Caco-2 (cell line): ENCODE results near the gene PXN. TPM values are rescaled to one million over a fixed set of nuclear protein-coding genes. Genes with fewer than 3 reads are reported as not detected.

Experiments
- BruUV-seq: library from RNA; stranded (reverse); fragments of 400-500 nt; replicated peaks from 2 replicates; lab custom pipeline; 2021; lab: Mats Ljungman, UMichigan
- CTCF ChIA-PET: fragments of 300-600 bp; sonication (Branson Sonifier 250); formaldehyde crosslinking; loops from one replicate; lab custom pipeline; 2022; ENCODE audit warnings: antibody characterized with exemption; lab: Charles Lee
- POLR2A ChIA-PET: fragments of 300-600 bp; sonication (Branson Sonifier 250); formaldehyde crosslinking; loops from one replicate; lab custom pipeline; 2022; ENCODE audit warnings: antibody characterized with exemption; lab: Charles Lee
- DNase-seq, 2 experiments: peaks; one replicate each; pipeline versions ENCODE4 v3.0.0 to v3.0.0-alpha.2; 2020 to 2022
- H3K27me3 ChIP-seq: replicated peaks from 2 replicates; pipeline ENCODE4 v1.6.0; 2011; ENCODE audit warnings: low read length; ENCODE audit not compliant: control insufficient read depth, insufficient read depth
- H3K36me3 ChIP-seq: 2 replicates; pipeline ENCODE4 v1.5.1; 2011; ENCODE audit warnings: low read length; ENCODE audit not compliant: control insufficient read depth, insufficient read depth
- H3K4me1 ChIP-seq: fragments of 250-450 bp; sonication (Bioruptor Pico); 2 replicates; pipeline ENCODE4 v1.5.1; 2020; ENCODE audit warnings: mild to moderate bottlenecking
- H3K4me3 ChIP-seq: 2 replicates; pipeline ENCODE4 v1.5.1; 2011; ENCODE audit warnings: low read depth, mild to moderate bottlenecking, control low read depth, low read length
- H3K9me3 ChIP-seq: fragments of 250-450 bp; sonication (Bioruptor Pico); 2 replicates; pipeline ENCODE4 v1.5.1; 2020; ENCODE audit warnings: mild to moderate bottlenecking, moderate library complexity
- H3K27ac Mint-ChIP-seq: one replicate; pipeline ENCODE4 v1.8.0; 2022; ENCODE audit warnings: mixed read lengths; ENCODE audit not compliant: unreplicated experiment
- H3K27me3 Mint-ChIP-seq: one replicate; pipeline ENCODE4 v1.8.0; 2022; ENCODE audit warnings: mixed read lengths; ENCODE audit not compliant: insufficient read depth, unreplicated experiment
- H3K36me3 Mint-ChIP-seq: one replicate; pipeline ENCODE4 v1.8.0; 2022; ENCODE audit warnings: mild to moderate bottlenecking, mixed read lengths; ENCODE audit not compliant: insufficient read depth, unreplicated experiment
- H3K4me1 Mint-ChIP-seq: one replicate; pipeline ENCODE4 v1.8.0; 2022; ENCODE audit warnings: low read depth, mixed read lengths; ENCODE audit not compliant: unreplicated experiment
- H3K4me3 Mint-ChIP-seq: one replicate; pipeline ENCODE4 v1.8.0; 2022; ENCODE audit warnings: mild to moderate bottlenecking, moderate library complexity, mixed read lengths; ENCODE audit not compliant: unreplicated experiment
- H3K9me3 Mint-ChIP-seq: one replicate; pipeline ENCODE4 v1.8.0; 2022; ENCODE audit warnings: mixed read lengths; ENCODE audit not compliant: unreplicated experiment
- CTCF ChIP-seq, 2 experiments: fragments of 200-600 bp in 1 of 2; IDR thresholded peaks; 1 replicate in 1 of 2; 2 replicates in 1 of 2; pipeline versions ENCODE4 v1.5.1 to v1.8.0; 2011 to 2022; ENCODE audit warnings: antibody characterized with exemption in 1 of 2, control low read depth in 1 of 2, inconsistent platforms in 1 of 2, low read depth in 1 of 2, low read length in 1 of 2, mild to moderate bottlenecking in 1 of 2, moderate library complexity in 1 of 2; ENCODE audit not compliant: insufficient read depth in 1 of 2, severe bottlenecking in 1 of 2, unreplicated experiment in 1 of 2
- intact Hi-C: fragments of 100-400 bp; cut with micrococcal nuclease; formaldehyde crosslinking; loops from one replicate; pipeline ENCODE4 v1.10.0; 2022; ENCODE audit not compliant: unreplicated experiment
- total RNA-seq: library from RNA; stranded (reverse); gene quantifications from 2 replicates; pipeline ENCODE4 v1.2.3, GENCODE V29; 2022

PXN gene
- total RNA-seq, 1 experiment from 2014 or later, result 150 TPM

GRCh38 chr12:120183211-120183631 is 82.3 kb downstream of the PXN start:
- no peaks in the 10 kb centered on the region for H3K9me3 ChIP-seq

GRCh38 chr12:120181991-120182631 is 83.4 kb downstream of the PXN start:
- no peak for TF ChIP-seq CTCF (IDR thresholded peaks at IDR 0.05; ENCODE audit: insufficient read depth in 1 of 2, low read depth in 1 of 2, low read length in 1 of 2, severe bottlenecking in 1 of 2, unreplicated experiment in 1 of 2)
- Histone ChIP-seq H3K36me3 (peaks cover 9% of the 10 kb centered on the region), H3K4me1 (peaks cover 12% of the 10 kb centered on the region), H3K27me3 (no peaks in the 10 kb centered on the region), H3K4me3 (no peak overlapping the region), H3K9me3 (no peaks in the 10 kb centered on the region)
- H3K4me1 Mint-ChIP-seq, result peaks cover 13% of the 10 kb centered on the region
- peak; percentile 75 to 76 for DNase-seq
- H3K27ac Mint-ChIP-seq, result peak overlapping the region; percentile 59
- BruUV-seq, result no TSS peak
- no peak overlapping the region for H3K4me3 Mint-ChIP-seq
- peaks cover 93% of the 10 kb centered on the region for H3K36me3 Mint-ChIP-seq
- no peaks in the 10 kb centered on the region for H3K27me3 Mint-ChIP-seq
- intact Hi-C loops, result no loop called here
- ChIA-PET CTCF (interaction anchor here (0.6 to 1.7 kb wide), 5 partner anchors 9 to 1710 kb away, joined by 3 to 14 read pairs (median 4); partner anchors contain the start of gene RPLP0), POLR2A (interaction anchor here (0.5 to 1.2 kb wide), 8 partner anchors 14 to 656 kb away, joined by 3 to 42 read pairs (median 6); partner anchors contain the start of genes RNU4-2 and RPLP0)
- no peaks in the 10 kb centered on the region for H3K9me3 Mint-ChIP-seq

More at GRCh38 chr12:120183211-120183631, 82.3 kb downstream of the PXN start:
- no peak for DNase-seq
- H3K4me3 ChIP-seq, result no peak overlapping the region
- POLR2A ChIA-PET, result no interaction called here
- H3K27ac Mint-ChIP-seq, result peak overlapping the region; percentile 59
- no peak for TF ChIP-seq CTCF (IDR thresholded peaks at IDR 0.05; ENCODE audit: insufficient read depth in 1 of 2, low read depth in 1 of 2, low read length in 1 of 2, severe bottlenecking in 1 of 2, unreplicated experiment in 1 of 2)
- CTCF ChIA-PET, result interaction anchor here (1.7 kb wide), 1 partner anchor 18 kb away, joined by 14 read pairs; the partner anchor contains the start of gene RPLP0
- H3K4me1 Mint-ChIP-seq, result peaks cover 14% of the 10 kb centered on the region
- BruUV-seq, result no TSS peak
- intact Hi-C loops, result no loop called here
- no peaks in the 10 kb centered on the region for H3K27me3 ChIP-seq
- H3K36me3 ChIP-seq, result peaks cover 6% of the 10 kb centered on the region; the same call in 1 of the 2 replicates
- H3K27me3 Mint-ChIP-seq, result no peaks in the 10 kb centered on the region
- no peak overlapping the region for H3K4me3 Mint-ChIP-seq
- H3K36me3 Mint-ChIP-seq, result peaks cover 93% of the 10 kb centered on the region
- H3K9me3 Mint-ChIP-seq, result no peaks in the 10 kb centered on the region
- peaks cover 12% of the 10 kb centered on the region for H3K4me1 ChIP-seq

GRCh38 chr12:120180975-120181374 is 84.6 kb downstream of the PXN start:
- no peak overlapping the region for H3K27ac Mint-ChIP-seq
- ChIA-PET POLR2A (no interaction called here), CTCF (no interaction called here)
- no peak for TF ChIP-seq CTCF (IDR thresholded peaks at IDR 0.05; ENCODE audit: insufficient read depth in 1 of 2, low read depth in 1 of 2, low read length in 1 of 2, severe bottlenecking in 1 of 2, unreplicated experiment in 1 of 2)
- H3K4me3 Mint-ChIP-seq, result no peak overlapping the region
- H3K4me1 ChIP-seq, result peaks cover 12% of the 10 kb centered on the region
- H3K9me3 ChIP-seq, result no peaks in the 10 kb centered on the region
- peaks cover 7% of the 10 kb centered on the region for H3K4me1 Mint-ChIP-seq
- intact Hi-C loops, result no loop called here
- peaks cover 93% of the 10 kb centered on the region for H3K36me3 Mint-ChIP-seq
- H3K4me3 ChIP-seq, result no peak overlapping the region
- H3K36me3 ChIP-seq, result peaks cover 9% of the 10 kb centered on the region
- no TSS peak for BruUV-seq
- DNase-seq, result no peak
- no peaks in the 10 kb centered on the region for H3K9me3 Mint-ChIP-seq
- H3K27me3 Mint-ChIP-seq, result no peaks in the 10 kb centered on the region
- H3K27me3 ChIP-seq, result no peaks in the 10 kb centered on the region
